Measurements from ENCODE around the gene HRH2. TPM values are rescaled to one million over a fixed set of nuclear protein-coding genes. Genes with fewer than 3 reads are reported as not detected.
A peak's percentile ranks its signal among the peaks of the same experiment; 100 is the strongest.

HRH2 gene
- total RNA-seq, 2 experiments from 2014 or later = 8.7 to 10.0 TPM

GRCh38 chr5:175663186-175664184 lies 5.6 kb downstream of the HRH2 start:
- peak overlapping the region; percentile 34 for H3K27ac Mint-ChIP-seq
- H3K9me3 Mint-ChIP-seq = no peaks in the 10 kb centered on the region
- H3K36me3 Mint-ChIP-seq (ENCODE audit: low read depth) = peaks cover 12% of the 10 kb centered on the region
- no peak overlapping the region for H3K4me3 Mint-ChIP-seq
- H3K27me3 Mint-ChIP-seq (ENCODE audit: low read depth) = no peaks in the 10 kb centered on the region
- DNase-seq = no peak
- CTCF ChIA-PET = no interaction called here
- peaks cover 72% of the 10 kb centered on the region for H3K4me1 Mint-ChIP-seq (ENCODE audit: low read depth)
- intact Hi-C loops (cut with micrococcal nuclease) = no loop called here

GRCh38 chr5:175664723-175665122 lies 6.9 kb downstream of the HRH2 start:
- H3K27ac Mint-ChIP-seq = no peak overlapping the region
- peaks cover 12% of the 10 kb centered on the region for H3K36me3 Mint-ChIP-seq (ENCODE audit: low read depth)
- H3K9me3 Mint-ChIP-seq = no peaks in the 10 kb centered on the region
- H3K4me3 Mint-ChIP-seq = no peak overlapping the region
- H3K27me3 Mint-ChIP-seq (ENCODE audit: low read depth) = no peaks in the 10 kb centered on the region
- intact Hi-C loops (cut with micrococcal nuclease) = no loop called here
- CTCF ChIA-PET = interaction anchor here (2.1 kb wide), 1 partner anchor 130 kb away, joined by 7 read pairs; no protein-coding TSS in a partner anchor
- H3K4me1 Mint-ChIP-seq (ENCODE audit: low read depth) = peaks cover 62% of the 10 kb centered on the region
- no peak for DNase-seq

GRCh38 chr5:175666216-175666615 lies 8.3 kb downstream of the HRH2 start:
- Mint-ChIP-seq H3K4me3 (no peak overlapping the region), H3K4me1 (ENCODE audit: low read depth) (peaks cover 63% of the 10 kb centered on the region), H3K36me3 (ENCODE audit: low read depth) (peaks cover 2% of the 10 kb centered on the region), H3K27me3 (ENCODE audit: low read depth) (no peaks in the 10 kb centered on the region), H3K27ac (no peak overlapping the region), H3K9me3 (no peaks in the 10 kb centered on the region)
- CTCF ChIA-PET = interaction anchor here (0.5 to 2.1 kb wide), 2 partner anchors 113 to 132 kb away, joined by 4 to 7 read pairs; no protein-coding TSS in a partner anchor
- DNase-seq = no peak
- intact Hi-C loops (cut with micrococcal nuclease) = no loop called here

GRCh38 chr5:175668006-175668405 lies 10.1 kb downstream of the HRH2 start:
- intact Hi-C loops (cut with micrococcal nuclease) = no loop called here
- Mint-ChIP-seq H3K36me3 (ENCODE audit: low read depth) (no peaks in the 10 kb centered on the region), H3K4me3 (no peak overlapping the region), H3K9me3 (no peaks in the 10 kb centered on the region), H3K27ac (no peak overlapping the region), H3K27me3 (ENCODE audit: low read depth) (no peaks in the 10 kb centered on the region), H3K4me1 (ENCODE audit: low read depth) (peaks cover 65% of the 10 kb centered on the region)
- no peak for DNase-seq
- CTCF ChIA-PET = interaction anchor here (1.3 to 1.4 kb wide), 2 partner anchors 29 to 134 kb away, joined by 3 to 4 read pairs; no protein-coding TSS in a partner anchor

GRCh38 chr5:175670372-175670771 lies 12.5 kb downstream of the HRH2 start:
- no peaks in the 10 kb centered on the region for H3K27me3 Mint-ChIP-seq (ENCODE audit: low read depth)
- H3K27ac Mint-ChIP-seq = no peak overlapping the region
- intact Hi-C loops (cut with micrococcal nuclease) = no loop called here
- CTCF ChIA-PET = no interaction called here
- H3K36me3 Mint-ChIP-seq (ENCODE audit: low read depth) = no peaks in the 10 kb centered on the region
- no peak overlapping the region for H3K4me3 Mint-ChIP-seq
- peaks cover 59% of the 10 kb centered on the region for H3K4me1 Mint-ChIP-seq (ENCODE audit: low read depth)
- no peaks in the 10 kb centered on the region for H3K9me3 Mint-ChIP-seq
- no peak for DNase-seq

- Mint-ChIP-seq H3K27me3 (ENCODE audit: low read depth) (no peaks in the 10 kb centered on the region), H3K4me3 (no peak overlapping the region), H3K36me3 (ENCODE audit: low read depth) (no peaks in the 10 kb centered on the region), H3K27ac (no peak overlapping the region), H3K9me3 (no peaks in the 10 kb centered on the region), H3K4me1 (ENCODE audit: low read depth) (peaks cover 62% of the 10 kb centered on the region)
- no peak for DNase-seq
- CTCF ChIA-PET = interaction anchor here (1.0 kb wide), 1 partner anchor 13 kb away, joined by 3 read pairs; no protein-coding TSS in a partner anchor
- intact Hi-C loops (cut with micrococcal nuclease) = no loop called here
These were observed 13.1 kb downstream of the HRH2 start for GRCh38 chr5:175671013-175671412.

GRCh38 chr5:175672976-175673648 lies 15.2 kb downstream of the HRH2 start:
- no peak overlapping the region for H3K4me3 Mint-ChIP-seq
- H3K36me3 Mint-ChIP-seq (ENCODE audit: low read depth) = no peaks in the 10 kb centered on the region
- intact Hi-C loops (cut with micrococcal nuclease) = no loop called here
- no peaks in the 10 kb centered on the region for H3K9me3 Mint-ChIP-seq
- H3K4me1 Mint-ChIP-seq (ENCODE audit: low read depth) = peaks cover 68% of the 10 kb centered on the region
- DNase-seq = no peak
- no peak overlapping the region for H3K27ac Mint-ChIP-seq
- CTCF ChIA-PET = interaction anchor here (0.6 kb wide), 1 partner anchor 34 kb away, joined by 5 read pairs; no protein-coding TSS in a partner anchor
- no peaks in the 10 kb centered on the region for H3K27me3 Mint-ChIP-seq (ENCODE audit: low read depth)

- H3K9me3 Mint-ChIP-seq = no peaks in the 10 kb centered on the region
- peaks cover 77% of the 10 kb centered on the region for H3K4me1 Mint-ChIP-seq (ENCODE audit: low read depth)
- intact Hi-C loops (cut with micrococcal nuclease) = no loop called here
- no peak overlapping the region for H3K27ac Mint-ChIP-seq
- CTCF ChIA-PET = interaction anchor here (1.7 kb wide), 1 partner anchor 141 kb away, joined by 7 read pairs; no protein-coding TSS in a partner anchor
- DNase-seq = no peak
- no peaks in the 10 kb centered on the region for H3K27me3 Mint-ChIP-seq (ENCODE audit: low read depth)
- no peak overlapping the region for H3K4me3 Mint-ChIP-seq
- no peaks in the 10 kb centered on the region for H3K36me3 Mint-ChIP-seq (ENCODE audit: low read depth)
These were observed 17.0 kb downstream of the HRH2 start for GRCh38 chr5:175674731-175675346.

- H3K4me1 Mint-ChIP-seq (ENCODE audit: low read depth) = peaks cover 69% of the 10 kb centered on the region
- no peaks in the 10 kb centered on the region for H3K36me3 Mint-ChIP-seq (ENCODE audit: low read depth)
- no peak for DNase-seq
- no peaks in the 10 kb centered on the region for H3K9me3 Mint-ChIP-seq
- intact Hi-C loops (cut with micrococcal nuclease) = no loop called here
- CTCF ChIA-PET = interaction anchor here (1.7 kb wide), 1 partner anchor 142 kb away, joined by 7 read pairs; no protein-coding TSS in a partner anchor
- H3K27me3 Mint-ChIP-seq (ENCODE audit: low read depth) = no peaks in the 10 kb centered on the region
- H3K4me3 Mint-ChIP-seq = no peak overlapping the region
- no peak overlapping the region for H3K27ac Mint-ChIP-seq
These were observed 18.0 kb downstream of the HRH2 start for GRCh38 chr5:175675873-175676272.

GRCh38 chr5:175677571-175677970 lies 19.7 kb downstream of the HRH2 start:
- peaks cover 58% of the 10 kb centered on the region for H3K4me1 Mint-ChIP-seq (ENCODE audit: low read depth)
- H3K36me3 Mint-ChIP-seq (ENCODE audit: low read depth) = no peaks in the 10 kb centered on the region
- H3K9me3 Mint-ChIP-seq = no peaks in the 10 kb centered on the region
- no peak overlapping the region for H3K4me3 Mint-ChIP-seq
- H3K27ac Mint-ChIP-seq = no peak overlapping the region
- no peak for DNase-seq
- no peaks in the 10 kb centered on the region for H3K27me3 Mint-ChIP-seq (ENCODE audit: low read depth)
- CTCF ChIA-PET = interaction anchor here (0.6 to 1.2 kb wide), 5 partner anchors 12 to 144 kb away, joined by 3 to 4 read pairs (median 4); partner anchors contain the start of gene HRH2
- intact Hi-C loops (cut with micrococcal nuclease) = no loop called here

GRCh38 chr5:175678074-175678473 lies 20.2 kb downstream of the HRH2 start:
- no peaks in the 10 kb centered on the region for H3K9me3 Mint-ChIP-seq
- no peak overlapping the region for H3K4me3 Mint-ChIP-seq
- H3K27me3 Mint-ChIP-seq (ENCODE audit: low read depth) = no peaks in the 10 kb centered on the region
- H3K36me3 Mint-ChIP-seq (ENCODE audit: low read depth) = no peaks in the 10 kb centered on the region
- intact Hi-C loops (cut with micrococcal nuclease) = no loop called here
- DNase-seq = no peak
- H3K4me1 Mint-ChIP-seq (ENCODE audit: low read depth) = peaks cover 53% of the 10 kb centered on the region
- H3K27ac Mint-ChIP-seq = no peak overlapping the region
- CTCF ChIA-PET = interaction anchor here (0.6 to 1.2 kb wide), 5 partner anchors 20 to 144 kb away, joined by 3 to 4 read pairs (median 4); partner anchors contain the start of gene HRH2

- Mint-ChIP-seq H3K27ac (no peak overlapping the region), H3K4me3 (no peak overlapping the region), H3K36me3 (ENCODE audit: low read depth) (peaks cover 5% of the 10 kb centered on the region), H3K9me3 (no peaks in the 10 kb centered on the region), H3K4me1 (ENCODE audit: low read depth) (peaks cover 54% of the 10 kb centered on the region), H3K27me3 (ENCODE audit: low read depth) (no peaks in the 10 kb centered on the region)
- intact Hi-C loops (cut with micrococcal nuclease) = no loop called here
- CTCF ChIA-PET = no interaction called here
- no peak for DNase-seq
These were observed 21.5 kb downstream of the HRH2 start for GRCh38 chr5:175679411-175679810.

All from activated naive CD4-positive, alpha-beta T cell treated with anti-CD3 and anti-CD28 coated beads for 36 hours (primary cell).